RWPE1 (cell line): ENCODE measurements around the gene ASAP2.

Experiments used
- CTCF ChIA-PET: fragments of 350-600 bp; sonication (Branson Sonifier 250); formaldehyde crosslinking; extraction: SDS; loops from one replicate; lab custom pipeline; 2021; lab: Yijun Ruan, JAX
- POLR2A ChIA-PET: fragments of 400-600 bp; formaldehyde crosslinking; extraction: SDS; loops from one replicate; lab custom pipeline; 2020; ENCODE audit warnings: antibody characterized with exemption; ENCODE audit not compliant: low non-redundant PET; lab: Yijun Ruan, JAX
- DNase-seq: peaks from one replicate; pipeline ENCODE4 v3.0.0; 2012; ENCODE audit warnings: low spot score
- H3K27ac ChIP-seq: fragments of 450-650 bp; 2 replicates; pipeline ENCODE4 v1.5.1; 2017
- TF ChIP-seq, protein P1 (sequence below): fragments of 450-650 bp; conservative IDR thresholded peaks from 2 replicates; pipeline ENCODE4 v1.5.1; 2017; ENCODE audit warnings: low read depth, mild to moderate bottlenecking

ASAP2 gene

DNA sequence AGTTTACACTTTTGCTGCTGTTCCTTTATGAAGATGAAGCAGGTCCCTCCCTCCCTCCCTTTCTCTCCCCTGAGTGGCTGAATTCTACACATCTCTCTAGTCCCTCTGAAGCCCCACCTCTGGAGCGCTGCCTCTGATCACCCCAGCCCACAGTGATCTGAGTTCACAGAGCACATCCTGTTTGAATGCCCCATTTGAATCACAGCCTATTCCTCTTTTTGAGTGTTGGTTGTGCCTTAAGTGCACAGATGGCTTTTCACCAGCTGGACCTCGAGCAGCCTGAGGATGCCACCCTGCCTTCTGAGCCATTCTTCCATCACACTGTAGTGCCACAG lies 129.6 kb downstream of the ASAP2 start:
- H3K27ac ChIP-seq: peak overlapping the region; percentile 73
- TF ChIP-seq, protein P1, sequence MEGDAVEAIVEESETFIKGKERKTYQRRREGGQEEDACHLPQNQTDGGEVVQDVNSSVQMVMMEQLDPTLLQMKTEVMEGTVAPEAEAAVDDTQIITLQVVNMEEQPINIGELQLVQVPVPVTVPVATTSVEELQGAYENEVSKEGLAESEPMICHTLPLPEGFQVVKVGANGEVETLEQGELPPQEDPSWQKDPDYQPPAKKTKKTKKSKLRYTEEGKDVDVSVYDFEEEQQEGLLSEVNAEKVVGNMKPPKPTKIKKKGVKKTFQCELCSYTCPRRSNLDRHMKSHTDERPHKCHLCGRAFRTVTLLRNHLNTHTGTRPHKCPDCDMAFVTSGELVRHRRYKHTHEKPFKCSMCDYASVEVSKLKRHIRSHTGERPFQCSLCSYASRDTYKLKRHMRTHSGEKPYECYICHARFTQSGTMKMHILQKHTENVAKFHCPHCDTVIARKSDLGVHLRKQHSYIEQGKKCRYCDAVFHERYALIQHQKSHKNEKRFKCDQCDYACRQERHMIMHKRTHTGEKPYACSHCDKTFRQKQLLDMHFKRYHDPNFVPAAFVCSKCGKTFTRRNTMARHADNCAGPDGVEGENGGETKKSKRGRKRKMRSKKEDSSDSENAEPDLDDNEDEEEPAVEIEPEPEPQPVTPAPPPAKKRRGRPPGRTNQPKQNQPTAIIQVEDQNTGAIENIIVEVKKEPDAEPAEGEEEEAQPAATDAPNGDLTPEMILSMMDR: no peak
- POLR2A ChIA-PET: no interaction called here
- no peak for DNase-seq
- CTCF ChIA-PET: no interaction called here

DNA sequence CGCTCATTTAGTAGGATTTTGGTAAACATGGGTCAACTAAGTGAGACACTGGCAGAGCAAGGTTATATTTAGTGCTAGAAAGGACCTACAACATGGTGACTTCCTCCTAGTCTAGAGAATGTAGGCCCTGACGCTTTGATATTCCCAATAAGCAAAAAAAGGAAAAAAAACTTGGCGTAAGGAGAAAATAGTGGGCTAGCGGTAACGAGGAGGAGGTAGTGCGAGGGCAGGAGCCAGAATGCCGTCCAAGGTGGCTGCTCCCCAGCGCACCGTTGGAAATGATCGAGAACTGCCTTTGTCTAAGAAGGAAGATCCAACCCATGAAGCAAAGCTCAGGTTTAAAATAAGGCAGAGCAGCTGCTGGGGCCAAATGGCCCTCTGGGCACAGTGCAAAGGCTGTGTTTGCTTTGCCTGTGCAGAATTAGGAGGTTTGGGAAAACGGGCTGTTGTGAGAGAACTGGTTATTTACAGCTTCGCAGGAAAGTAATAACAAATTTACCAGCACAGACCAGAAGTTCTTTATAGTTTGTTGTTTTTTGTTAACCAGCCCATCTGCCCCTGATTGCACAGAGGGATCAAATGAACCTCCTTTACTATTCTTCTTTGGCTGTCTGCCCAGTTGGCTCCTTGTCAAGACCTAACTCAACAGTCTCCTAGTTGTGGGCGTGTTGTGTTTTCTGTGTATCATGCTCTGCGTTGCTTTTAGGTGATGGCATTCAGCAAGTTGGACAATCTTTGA lies 130.1 kb downstream of the ASAP2 start:
- CTCF ChIA-PET: no interaction called here
- H3K27ac ChIP-seq: peak overlapping the region; percentile 73
- TF ChIP-seq, protein P1: no peak
- POLR2A ChIA-PET: no interaction called here
- DNase-seq: peak; percentile 92

DNA sequence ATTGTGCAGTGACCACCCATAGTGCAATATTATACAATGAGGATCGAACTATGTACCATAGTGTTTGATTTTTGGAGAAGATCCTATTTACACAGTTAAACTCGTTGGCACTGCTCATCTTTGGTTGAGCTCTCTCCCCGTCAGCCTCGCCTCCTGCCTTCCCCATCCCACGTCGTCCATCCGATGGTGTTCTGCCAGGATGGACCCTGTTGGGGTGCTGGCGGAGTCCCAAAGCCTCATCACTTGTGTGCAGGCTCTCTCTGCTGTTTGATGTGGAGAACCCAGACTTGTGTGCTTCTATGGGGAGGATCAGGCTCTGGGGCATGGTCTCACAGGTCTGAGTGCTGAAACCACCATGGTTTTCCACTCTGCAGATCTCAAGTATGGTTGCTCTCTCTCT lies 131.3 kb downstream of the ASAP2 start:
- ChIA-PET CTCF (no interaction called here), POLR2A (no interaction called here)
- TF ChIP-seq, protein P1: no peak
- no peak for DNase-seq
- no peak overlapping the region for H3K27ac ChIP-seq

DNA sequence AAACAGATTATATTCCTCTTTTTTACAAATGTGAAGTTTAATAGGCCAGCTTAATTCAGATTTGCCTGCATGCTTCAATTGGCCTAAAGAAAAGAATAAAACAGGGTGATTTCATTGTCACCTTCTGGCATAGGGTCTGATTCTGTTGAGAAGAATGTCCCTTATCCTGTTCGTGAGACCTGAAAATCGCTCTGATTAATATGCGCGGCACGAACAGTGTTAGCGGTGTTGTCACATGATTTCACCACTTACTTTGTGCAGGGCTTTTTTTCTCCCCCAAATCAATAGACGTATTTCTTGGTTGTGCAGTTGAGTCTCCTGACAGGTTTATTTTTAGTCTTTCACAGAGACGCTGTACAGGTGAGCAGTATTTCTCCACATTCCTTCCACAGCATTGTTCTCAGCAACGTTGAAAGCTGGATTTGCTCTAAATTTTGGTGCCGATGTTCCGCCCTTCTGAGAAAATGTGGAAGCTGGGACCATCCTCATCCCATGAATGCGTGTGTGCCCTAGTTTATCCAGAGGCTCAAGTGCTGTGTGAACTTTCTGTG lies 134.8 kb downstream of the ASAP2 start:
- H3K27ac ChIP-seq: no peak overlapping the region
- ChIA-PET CTCF (interaction anchor here (0.6 kb wide), 1 partner anchor 189 kb away, joined by 3 read pairs; no protein-coding TSS in a partner anchor), POLR2A (no interaction called here)
- DNase-seq: no peak
- TF ChIP-seq, protein P1: no peak

DNA sequence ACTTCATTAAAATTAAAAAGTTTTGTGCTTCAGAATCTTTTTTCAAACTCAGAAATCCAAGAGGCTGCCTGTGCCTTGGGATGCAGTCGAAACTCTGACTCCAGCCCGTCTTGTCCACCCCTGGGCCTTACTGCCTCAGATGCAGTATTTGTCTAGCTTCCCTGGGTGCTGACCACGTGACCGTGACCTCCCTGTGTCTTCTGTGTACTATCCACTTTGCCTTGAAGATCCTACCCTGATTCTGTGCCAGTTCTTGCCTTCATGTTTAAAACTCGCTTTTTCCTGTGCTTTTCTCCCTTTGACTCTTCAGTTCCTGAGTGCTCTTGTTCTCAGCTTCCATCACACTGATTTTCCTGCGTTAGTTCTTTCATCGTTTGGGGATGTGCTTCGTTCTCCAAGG lies 136.0 kb downstream of the ASAP2 start:
- TF ChIP-seq, protein P1: no peak
- CTCF ChIA-PET: interaction anchor here (0.5 kb wide), 1 partner anchor 305 kb away, joined by 3 read pairs; no protein-coding TSS in a partner anchor
- DNase-seq: no peak
- H3K27ac ChIP-seq: no peak overlapping the region
- POLR2A ChIA-PET: no interaction called here

DNA sequence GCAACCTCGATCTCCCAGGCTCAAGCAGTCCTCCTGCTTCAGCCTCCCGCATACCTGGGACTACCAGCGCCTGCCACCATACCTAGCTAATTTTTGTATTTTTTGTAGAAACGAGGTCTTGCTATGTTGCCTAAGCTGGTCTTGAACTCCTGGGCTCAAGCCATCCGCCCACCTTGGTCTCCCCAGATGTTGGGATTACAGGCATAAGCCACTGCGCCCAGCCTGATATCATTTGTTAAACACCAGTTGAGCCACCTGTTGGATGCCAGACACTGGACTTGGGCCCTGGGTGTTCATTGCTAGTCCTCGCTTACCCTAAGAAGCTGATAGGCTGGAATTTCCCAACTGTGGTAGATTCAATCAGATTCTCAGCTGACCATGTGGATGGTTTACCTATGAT lies 136.9 kb downstream of the ASAP2 start:
- TF ChIP-seq, protein P1: no peak
- no peak for DNase-seq
- H3K27ac ChIP-seq: no peak overlapping the region
- CTCF ChIA-PET: interaction anchor here (0.6 kb wide), 2 partner anchors 87 to 206 kb away, joined by 4 read pairs; no protein-coding TSS in a partner anchor
- POLR2A ChIA-PET: no interaction called here
